Measurements from ENCODE around the gene KIF4A. TPM values are rescaled to one million over a fixed set of nuclear protein-coding genes. Genes with fewer than 3 reads are reported as not detected.

Gene KIF4A
- total RNA-seq, 1 experiment from 2014 or later = 36.2 TPM

GRCh38 chrX:70354716-70355115 is 64.8 kb downstream of the KIF4A start:
- Mint-ChIP-seq H3K4me1 (no peaks in the 10 kb centered on the region), H3K4me3 (no peak overlapping the region), H3K27ac (no peak overlapping the region), H3K36me3 (peaks cover 62% of the 10 kb centered on the region), H3K9me3 (peaks cover 8% of the 10 kb centered on the region), H3K27me3 (ENCODE audit: low read depth) (no peaks in the 10 kb centered on the region)
- ChIA-PET POLR2A (no interaction called here), CTCF (no interaction called here)
- DNase-seq (ENCODE audit: low spot score) (no peak), ATAC-seq (no peak)
- TF ChIP-seq ETV6 (CRISPR knock-in tag; IDR thresholded peaks at IDR 0.05) (no peak), NFE2L1 (CRISPR knock-in tag; IDR thresholded peaks at IDR 0.05) (no peak), ZNF512 (CRISPR knock-in tag; IDR thresholded peaks at IDR 0.05; ENCODE audit: borderline replicate concordance) (no peak), SOX15 (CRISPR knock-in tag; IDR thresholded peaks at IDR 0.05) (no peak), NR2C2 (CRISPR knock-in tag; IDR thresholded peaks at IDR 0.05) (no peak), ZNF232 (CRISPR knock-in tag; IDR thresholded peaks at IDR 0.05) (no peak), ZNF263 (CRISPR knock-in tag; IDR thresholded peaks at IDR 0.05; ENCODE audit: low read depth) (no peak), ESRRA (CRISPR knock-in tag; IDR thresholded peaks at IDR 0.05; ENCODE audit: borderline replicate concordance) (no peak), CTCF (IDR thresholded peaks at IDR 0.05) (no peak), ZSCAN18 (CRISPR knock-in tag; IDR thresholded peaks at IDR 0.05) (no peak), TEAD4 (CRISPR knock-in tag; IDR thresholded peaks at IDR 0.05) (no peak), ATF3 (CRISPR knock-in tag; conservative IDR thresholded peaks at IDR 0.05) (no peak), ZNF121 (CRISPR knock-in tag; IDR thresholded peaks at IDR 0.05) (no peak), PRDM15 (CRISPR knock-in tag; IDR thresholded peaks at IDR 0.05) (no peak), OVOL2 (CRISPR knock-in tag; IDR thresholded peaks at IDR 0.05; ENCODE audit: borderline replicate concordance) (no peak), JAZF1 (CRISPR knock-in tag; IDR thresholded peaks at IDR 0.05) (no peak), RORB (CRISPR knock-in tag; IDR thresholded peaks at IDR 0.05) (no peak), ZBTB43 (CRISPR knock-in tag; IDR thresholded peaks at IDR 0.05) (no peak), ATF1 (CRISPR knock-in tag; IDR thresholded peaks at IDR 0.05) (no peak), SP1 (CRISPR knock-in tag; conservative IDR thresholded peaks at IDR 0.05) (no peak)
